ENCODE measurements around the gene YIPF3.
"Not testable (repeated sequence)": the region's sequence is repeated elsewhere in the genome, so short reads cannot be mapped to it uniquely, and the experiment has no call there.

The YIPF3 gene

GRCh38 chr6:43502666-43503065, 14.1 kb downstream of the YIPF3 start:
- no peak for TF ChIP-seq POLR2AphosphoS5 (IDR thresholded peaks at IDR 0.05; ENCODE audit: low read depth, low read length)
- TF ChIP-seq POLR2A (IDR thresholded peaks at IDR 0.05; ENCODE audit: low read depth, low read length): no peak
- no peak for TF ChIP-seq SPI1 (IDR thresholded peaks at IDR 0.05; ENCODE audit: low read depth, low read length)
- no peak for TF ChIP-seq POU2F2 (IDR thresholded peaks at IDR 0.05; ENCODE audit: low read depth, low read length)
- DNase-seq (ENCODE audit: insufficient read length, low spot score) (no peak), FAIRE-seq (no peak)

GRCh38 chr6:43500921-43501320, 15.8 kb downstream of the YIPF3 start:
- FAIRE-seq: no peak

GRCh38 chr6:43499028-43499815, 17.5 kb downstream of the YIPF3 start:
- DNase-seq (ENCODE audit: insufficient read length, low spot score): no peak
- TF ChIP-seq POLR2AphosphoS5 (IDR thresholded peaks at IDR 0.05; ENCODE audit: low read depth, low read length) (no peak), SPI1 (IDR thresholded peaks at IDR 0.05; ENCODE audit: low read depth, low read length) (no peak), PAX5 (IDR thresholded peaks at IDR 0.05; ENCODE audit: insufficient read depth, low read length, severe bottlenecking) (no peak), POLR2A (IDR thresholded peaks at IDR 0.05; ENCODE audit: low read depth, low read length) (no peak), TAF1 (IDR thresholded peaks at IDR 0.05; ENCODE audit: low read depth, low read length) (no peak), POU2F2 (IDR thresholded peaks at IDR 0.05; ENCODE audit: low read depth, low read length) (no peak)
- no peak for FAIRE-seq

More at GRCh38 chr6:43500921-43501320, 15.8 kb downstream of the YIPF3 start:
- DNase-seq (ENCODE audit: insufficient read length, low spot score): no peak
- no peak for TF ChIP-seq POLR2AphosphoS5 (IDR thresholded peaks at IDR 0.05; ENCODE audit: low read depth, low read length)
- TF ChIP-seq TAF1 (IDR thresholded peaks at IDR 0.05; ENCODE audit: low read depth, low read length): no peak
- TF ChIP-seq POLR2A (IDR thresholded peaks at IDR 0.05; ENCODE audit: low read depth, low read length): no peak
- no peak for TF ChIP-seq POU2F2 (IDR thresholded peaks at IDR 0.05; ENCODE audit: low read depth, low read length)
- no peak for TF ChIP-seq SPI1 (IDR thresholded peaks at IDR 0.05; ENCODE audit: low read depth, low read length)
- TF ChIP-seq PAX5 (IDR thresholded peaks at IDR 0.05; ENCODE audit: insufficient read depth, low read length, severe bottlenecking): no peak

- DNase-seq (ENCODE audit: insufficient read length, low spot score); FAIRE-seq: not testable (repeated sequence)
Observed at GRCh38 chr6:43498291-43498690, 18.4 kb downstream of the YIPF3 start.

- FAIRE-seq (no peak), DNase-seq (ENCODE audit: insufficient read length, low spot score) (no peak)
- TF ChIP-seq POLR2AphosphoS5 (IDR thresholded peaks at IDR 0.05; ENCODE audit: low read depth, low read length) (no peak), SPI1 (IDR thresholded peaks at IDR 0.05; ENCODE audit: low read depth, low read length) (no peak), TAF1 (IDR thresholded peaks at IDR 0.05; ENCODE audit: low read depth, low read length) (no peak), POLR2A (IDR thresholded peaks at IDR 0.05; ENCODE audit: low read depth, low read length) (no peak), POU2F2 (IDR thresholded peaks at IDR 0.05; ENCODE audit: low read depth, low read length) (no peak), PAX5 (IDR thresholded peaks at IDR 0.05; ENCODE audit: insufficient read depth, low read length, severe bottlenecking) (no peak)
Observed at GRCh38 chr6:43497689-43498088, 19.0 kb downstream of the YIPF3 start.

- no peak for FAIRE-seq
- DNase-seq (ENCODE audit: insufficient read length, low spot score): no peak
- TF ChIP-seq PAX5 (IDR thresholded peaks at IDR 0.05; ENCODE audit: insufficient read depth, low read length, severe bottlenecking): no peak
- TF ChIP-seq SPI1 (IDR thresholded peaks at IDR 0.05; ENCODE audit: low read depth, low read length): no peak
- TF ChIP-seq POLR2A (IDR thresholded peaks at IDR 0.05; ENCODE audit: low read depth, low read length): no peak
- no peak for TF ChIP-seq TAF1 (IDR thresholded peaks at IDR 0.05; ENCODE audit: low read depth, low read length)
- TF ChIP-seq POLR2AphosphoS5 (IDR thresholded peaks at IDR 0.05; ENCODE audit: low read depth, low read length): no peak
- TF ChIP-seq POU2F2 (IDR thresholded peaks at IDR 0.05; ENCODE audit: low read depth, low read length): no peak
Observed at GRCh38 chr6:43497129-43497396, 19.7 kb downstream of the YIPF3 start.

- FAIRE-seq (no peak), DNase-seq (ENCODE audit: insufficient read length, low spot score) (no peak)
- TF ChIP-seq POLR2AphosphoS5 (IDR thresholded peaks at IDR 0.05; ENCODE audit: low read depth, low read length): no peak
- TF ChIP-seq SPI1 (IDR thresholded peaks at IDR 0.05; ENCODE audit: low read depth, low read length): no peak
- no peak for TF ChIP-seq TAF1 (IDR thresholded peaks at IDR 0.05; ENCODE audit: low read depth, low read length)
- no peak for TF ChIP-seq POU2F2 (IDR thresholded peaks at IDR 0.05; ENCODE audit: low read depth, low read length)
- TF ChIP-seq PAX5 (IDR thresholded peaks at IDR 0.05; ENCODE audit: insufficient read depth, low read length, severe bottlenecking): no peak
- TF ChIP-seq POLR2A (IDR thresholded peaks at IDR 0.05; ENCODE audit: low read depth, low read length): no peak
Observed at GRCh38 chr6:43496370-43497128, 20.2 kb downstream of the YIPF3 start.

GRCh38 chr6:43495409-43495941, 21.3 kb downstream of the YIPF3 start:
- DNase-seq (ENCODE audit: insufficient read length, low spot score) (no peak), FAIRE-seq (no peak)
- no peak for TF ChIP-seq PAX5 (IDR thresholded peaks at IDR 0.05; ENCODE audit: insufficient read depth, low read length, severe bottlenecking)
- TF ChIP-seq POLR2A (IDR thresholded peaks at IDR 0.05; ENCODE audit: low read depth, low read length): no peak
- no peak for TF ChIP-seq TAF1 (IDR thresholded peaks at IDR 0.05; ENCODE audit: low read depth, low read length)

- no peak for DNase-seq (ENCODE audit: insufficient read length, low spot score)
- TF ChIP-seq PAX5 (IDR thresholded peaks at IDR 0.05; ENCODE audit: insufficient read depth, low read length, severe bottlenecking) (no peak), POLR2A (IDR thresholded peaks at IDR 0.05; ENCODE audit: low read depth, low read length) (no peak)
- FAIRE-seq: no peak
Observed at GRCh38 chr6:43494766-43495165, 22.0 kb downstream of the YIPF3 start.

GRCh38 chr6:43494321-43494720, 22.4 kb downstream of the YIPF3 start:
- DNase-seq (ENCODE audit: insufficient read length, low spot score): no peak
- no peak for TF ChIP-seq POU2F2 (IDR thresholded peaks at IDR 0.05; ENCODE audit: low read depth, low read length)
- no peak for TF ChIP-seq TAF1 (IDR thresholded peaks at IDR 0.05; ENCODE audit: low read depth, low read length)
- TF ChIP-seq PAX5 (IDR thresholded peaks at IDR 0.05; ENCODE audit: insufficient read depth, low read length, severe bottlenecking): no peak
- no peak for TF ChIP-seq POLR2AphosphoS5 (IDR thresholded peaks at IDR 0.05; ENCODE audit: low read depth, low read length)
- TF ChIP-seq SPI1 (IDR thresholded peaks at IDR 0.05; ENCODE audit: low read depth, low read length): no peak
- no peak for TF ChIP-seq POLR2A (IDR thresholded peaks at IDR 0.05; ENCODE audit: low read depth, low read length)
- FAIRE-seq: no peak
